AG04449 (cell line): ENCODE measurements around the gene KRTAP9-3.
"Not testable (repeated sequence)": the region's sequence is repeated elsewhere in the genome, so short reads cannot be mapped to it uniquely, and the experiment has no call there.

Experiments
- CTCF ChIA-PET: fragments of 350-600 bp; formaldehyde crosslinking; extraction: SDS; loops from one replicate; lab custom pipeline; 2021; ENCODE audit warnings: antibody characterized with exemption; lab: Yijun Ruan, JAX
- POLR2A ChIA-PET: fragments of 400-600, 350-600 bp; formaldehyde crosslinking; extraction: SDS; loops from one replicate; lab custom pipeline; 2020; ENCODE audit warnings: antibody characterized with exemption, inconsistent platforms; lab: Yijun Ruan, JAX
- DNase-seq: peaks from one replicate; pipeline ENCODE4 v3.0.0-alpha.2; 2010; ENCODE audit warnings: low read depth, low spot score
- H3K4me3 ChIP-seq: 2 replicates; pipeline ENCODE4 v1.5.1; 2011; ENCODE audit warnings: low read depth, mild to moderate bottlenecking, control low read depth, low read length
- TF ChIP-seq, protein P1 (sequence below): IDR thresholded peaks from one replicate; pipeline ENCODE4 v1.5.1; 2011; ENCODE audit warnings: mild to moderate bottlenecking, moderate library complexity, low read length, control low read depth, inconsistent platforms; ENCODE audit not compliant: insufficient read depth; ENCODE audit errors: missing control alignments

The KRTAP9-3 gene

DNA sequence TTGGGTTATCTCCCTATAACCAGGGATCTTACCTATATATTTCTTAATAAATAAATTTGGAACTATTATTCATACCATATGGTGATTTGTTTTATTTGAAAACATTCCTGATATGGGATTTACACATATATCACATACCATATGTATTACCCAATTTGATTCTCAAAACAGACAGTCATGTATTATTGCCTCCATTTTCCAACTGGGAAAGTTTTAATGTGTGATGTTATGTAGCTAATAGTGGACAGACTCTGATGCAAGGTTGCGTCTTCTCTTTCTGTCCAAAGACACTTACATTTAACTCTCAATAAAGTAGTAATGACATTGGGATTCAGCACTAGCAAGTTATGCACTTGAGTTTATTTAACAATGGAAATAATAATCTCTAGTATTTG lies 24.0 kb downstream of the KRTAP9-3 start:
- CTCF ChIA-PET: no interaction called here
- DNase-seq: no peak
- POLR2A ChIA-PET: no interaction called here
- TF ChIP-seq, protein P1, sequence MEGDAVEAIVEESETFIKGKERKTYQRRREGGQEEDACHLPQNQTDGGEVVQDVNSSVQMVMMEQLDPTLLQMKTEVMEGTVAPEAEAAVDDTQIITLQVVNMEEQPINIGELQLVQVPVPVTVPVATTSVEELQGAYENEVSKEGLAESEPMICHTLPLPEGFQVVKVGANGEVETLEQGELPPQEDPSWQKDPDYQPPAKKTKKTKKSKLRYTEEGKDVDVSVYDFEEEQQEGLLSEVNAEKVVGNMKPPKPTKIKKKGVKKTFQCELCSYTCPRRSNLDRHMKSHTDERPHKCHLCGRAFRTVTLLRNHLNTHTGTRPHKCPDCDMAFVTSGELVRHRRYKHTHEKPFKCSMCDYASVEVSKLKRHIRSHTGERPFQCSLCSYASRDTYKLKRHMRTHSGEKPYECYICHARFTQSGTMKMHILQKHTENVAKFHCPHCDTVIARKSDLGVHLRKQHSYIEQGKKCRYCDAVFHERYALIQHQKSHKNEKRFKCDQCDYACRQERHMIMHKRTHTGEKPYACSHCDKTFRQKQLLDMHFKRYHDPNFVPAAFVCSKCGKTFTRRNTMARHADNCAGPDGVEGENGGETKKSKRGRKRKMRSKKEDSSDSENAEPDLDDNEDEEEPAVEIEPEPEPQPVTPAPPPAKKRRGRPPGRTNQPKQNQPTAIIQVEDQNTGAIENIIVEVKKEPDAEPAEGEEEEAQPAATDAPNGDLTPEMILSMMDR: no peak
- no peak overlapping the region for H3K4me3 ChIP-seq

DNA sequence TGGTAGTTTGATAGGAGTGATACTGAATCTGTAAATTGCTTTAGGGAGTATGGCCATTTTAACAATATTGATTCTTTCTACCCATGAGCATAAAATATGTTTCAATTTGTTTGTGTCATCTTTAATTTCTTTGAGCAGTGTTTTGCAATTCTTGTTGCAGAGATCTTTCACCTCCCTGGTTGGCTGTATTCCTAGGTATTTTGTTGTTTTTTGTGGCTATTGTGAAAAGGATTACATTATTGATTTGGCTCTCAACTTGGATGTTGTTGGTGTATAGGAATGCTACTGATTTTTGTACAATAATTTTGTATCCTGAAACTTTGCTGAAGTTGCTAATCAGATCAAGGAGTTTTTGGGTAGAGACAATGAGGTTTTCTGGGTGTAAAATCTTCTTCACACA lies 26.2 kb downstream of the KRTAP9-3 start:
- ChIA-PET CTCF (no interaction called here), POLR2A (no interaction called here)
- TF ChIP-seq, protein P1: no peak
- no peak overlapping the region for H3K4me3 ChIP-seq
- no peak for DNase-seq

DNA sequence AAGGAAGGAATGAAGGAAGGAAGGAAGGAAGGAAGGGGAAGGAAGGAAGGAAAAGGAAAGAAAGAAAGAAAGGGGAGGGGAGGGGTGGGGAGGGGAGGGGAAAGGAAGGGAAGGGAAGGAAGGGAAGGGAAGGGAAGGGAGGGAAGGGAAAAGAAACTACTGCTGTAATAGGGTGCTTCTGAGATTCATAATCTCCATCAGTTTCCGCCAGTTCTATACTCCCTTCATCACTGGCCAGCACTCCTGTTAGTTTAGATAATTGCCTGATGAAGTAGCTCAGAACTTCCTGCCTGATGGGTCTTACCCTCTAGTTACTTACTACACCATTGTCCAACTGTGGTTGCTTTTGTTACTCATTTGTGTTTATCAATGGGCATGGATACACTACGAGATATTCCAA lies 31.0 kb downstream of the KRTAP9-3 start:
- H3K4me3 ChIP-seq: no peak overlapping the region
- ChIA-PET CTCF (no interaction called here), POLR2A (no interaction called here)
- TF ChIP-seq, protein P1: no peak
- DNase-seq: no peak

DNA sequence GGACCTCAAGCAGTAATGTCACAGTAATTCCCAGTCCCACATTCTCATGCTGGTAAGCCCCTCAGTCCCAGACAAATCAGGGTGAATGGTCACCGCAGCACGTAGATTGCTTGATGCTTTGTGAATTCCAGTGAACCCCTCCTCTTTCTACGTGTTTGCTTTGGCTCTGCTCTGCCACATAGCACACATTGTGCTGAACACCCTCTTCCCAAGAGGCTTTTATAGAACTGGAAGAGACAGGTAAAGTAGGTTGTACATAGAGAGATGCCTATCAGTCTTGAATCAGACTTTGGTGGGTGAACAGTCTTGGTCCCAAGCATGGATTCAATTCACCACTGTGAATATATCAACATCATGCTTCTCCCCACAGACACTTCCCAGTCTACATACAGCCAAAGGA lies 32.4 kb downstream of the KRTAP9-3 start:
- ChIA-PET CTCF (interaction anchor here (1.6 kb wide), 1 partner anchor 65 kb away, joined by 3 read pairs; no protein-coding TSS in a partner anchor), POLR2A (no interaction called here)
- DNase-seq: no peak
- H3K4me3 ChIP-seq: no peak overlapping the region
- TF ChIP-seq, protein P1: no peak

DNA sequence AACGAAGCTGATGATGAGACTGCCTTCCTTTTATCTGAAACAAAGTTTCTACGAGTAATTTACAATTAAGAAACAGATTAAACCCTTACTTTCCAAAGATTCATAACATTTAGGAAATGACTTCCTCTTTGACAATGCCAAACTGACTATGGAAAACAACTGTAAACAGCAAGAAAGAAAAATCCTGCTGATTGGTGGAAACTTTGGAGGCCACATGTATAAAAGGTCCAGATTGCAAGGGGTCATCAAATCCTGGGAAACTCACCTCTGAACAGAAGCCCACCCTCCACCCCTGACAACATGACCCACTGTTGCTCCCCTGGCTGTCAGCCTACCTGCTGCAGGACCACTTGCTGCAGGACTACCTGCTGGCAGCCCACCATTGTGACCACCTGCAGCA lies 32.8 kb downstream of the KRTAP9-3 start, which contains the start of gene KRTAP9-6:
Gene KRTAP9-6, plus strand, starts transcription at position 301 of the 400 bp plus-strand sequence. Its CDS starts 0 bp downstream, at position 301.
- TF ChIP-seq, protein P1: no peak
- CTCF ChIA-PET: interaction anchor here (1.4 to 1.6 kb wide), 2 partner anchors 12 to 64 kb away, joined by 3 to 4 read pairs; no protein-coding TSS in a partner anchor
- POLR2A ChIA-PET: no interaction called here
- no peak within 1 kb of the TSS for H3K4me3 ChIP-seq
- no peak for DNase-seq

DNA sequence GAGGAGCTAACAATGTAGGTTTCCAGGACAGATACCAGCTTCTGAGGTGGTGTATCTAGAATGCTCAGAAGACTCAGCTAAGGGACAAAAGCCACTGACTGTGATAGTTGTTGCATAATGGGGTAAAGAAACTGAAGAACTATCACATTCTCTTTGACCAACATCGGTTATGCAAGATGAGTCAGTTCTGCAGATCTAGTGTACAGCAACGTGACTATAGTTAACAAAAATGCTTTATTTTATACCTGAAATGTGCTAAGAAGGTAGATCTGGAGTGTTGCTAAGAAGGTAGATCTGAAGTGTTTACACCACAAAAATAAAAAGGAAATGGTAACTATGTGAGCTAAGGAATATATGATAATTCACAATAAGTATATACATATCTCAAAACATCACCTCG lies 35.5 kb downstream of the KRTAP9-3 start:
- no peak for DNase-seq
- POLR2A ChIA-PET: no interaction called here
- TF ChIP-seq, protein P1: no peak
- no peak overlapping the region for H3K4me3 ChIP-seq
- CTCF ChIA-PET: interaction anchor here (1.5 kb wide), 1 partner anchor 9 kb away, joined by 3 read pairs; no protein-coding TSS in a partner anchor

DNA sequence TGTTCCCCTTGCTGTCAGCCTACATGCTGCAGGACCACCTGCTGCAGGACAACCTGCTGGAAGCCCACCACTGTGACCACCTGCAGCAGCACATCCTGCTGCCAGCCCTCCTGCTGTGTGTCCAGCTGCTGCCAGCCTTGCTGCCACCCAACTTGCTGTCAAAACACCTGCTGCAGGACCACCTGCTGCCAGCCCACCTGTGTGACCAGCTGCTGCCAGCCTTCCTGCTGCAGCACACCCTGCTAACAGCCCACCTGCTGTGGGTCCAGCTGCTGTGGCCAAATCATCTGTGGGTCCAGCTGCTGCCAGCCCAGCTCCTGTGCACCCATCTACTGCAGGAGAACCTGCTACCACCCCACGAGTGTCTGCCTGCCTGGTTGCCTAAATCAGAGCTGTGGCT lies 39.1 kb downstream of the KRTAP9-3 start:
- CTCF ChIA-PET, POLR2A ChIA-PET, H3K4me3 ChIP-seq, DNase-seq: not testable (repeated sequence)
